GM21619 (cell line): Measurements from ENCODE around the gene MYL7.

Experiments used
- ATAC-seq: cut with Tn5 transposase; IDR thresholded peaks from one replicate; pipeline ENCODE4 v1.9.1; 2021; ENCODE audit not compliant: unreplicated experiment

MYL7 gene

GRCh38 chr7:44112997-44113763 is 28.0 kb downstream of the MYL7 start:
- ATAC-seq, result no peak

- ATAC-seq, result no peak
These were observed 28.7 kb downstream of the MYL7 start for GRCh38 chr7:44112231-44112996.

- no peak for ATAC-seq
These were observed 29.4 kb downstream of the MYL7 start for GRCh38 chr7:44111761-44112160.

GRCh38 chr7:44110719-44111635 is 30.2 kb downstream of the MYL7 start:
- ATAC-seq, result no peak

- no peak for ATAC-seq
These were observed 31.1 kb downstream of the MYL7 start for GRCh38 chr7:44109991-44110390.

GRCh38 chr7:44108768-44109750 is 32.1 kb downstream of the MYL7 start:
- ATAC-seq, result no peak

GRCh38 chr7:44107961-44108767 is 33.0 kb downstream of the MYL7 start:
- ATAC-seq, result no peak

GRCh38 chr7:44107116-44107960 is 33.8 kb downstream of the MYL7 start:
- ATAC-seq, result no peak

- no peak for ATAC-seq
These were observed 34.6 kb downstream of the MYL7 start for GRCh38 chr7:44106311-44107065.

- no peak for ATAC-seq
These were observed 35.3 kb downstream of the MYL7 start for GRCh38 chr7:44105832-44106231.

- no peak for ATAC-seq
These were observed 36.0 kb downstream of the MYL7 start for GRCh38 chr7:44104860-44105771.

- ATAC-seq, result no peak
These were observed 36.9 kb downstream of the MYL7 start, which contains the start of gene AEBP1 for GRCh38 chr7:44103923-44104859. TSS of gene AEBP1 (plus strand) at chr7:44104345. CDS start at chr7:44104666, 321 bp downstream.

- no peak for ATAC-seq
These were observed 37.6 kb downstream of the MYL7 start for GRCh38 chr7:44103566-44103922.

- no peak for ATAC-seq
These were observed 38.1 kb downstream of the MYL7 start for GRCh38 chr7:44102846-44103565.
